Inflammatory macrophage treated with lipopolysaccharide for 1 hour (primary cell): ENCODE data around the gene BEST3.
A peak's percentile ranks its signal among the peaks of the same experiment; 100 is the strongest.
"Not testable (repeated sequence)": the region's sequence is repeated elsewhere in the genome, so short reads cannot be mapped to it uniquely, and the experiment has no call there.

Source experiments
- DNase-seq, 2 donors: peaks; one replicate each; pipeline ENCODE4 v3.0.0-alpha.2; 2020 to 2022

Gene BEST3

GRCh38 chr12:69645031-69645430 is 54.1 kb downstream of the BEST3 start:
- no peak for DNase-seq

- DNase-seq, result no peak
Measured at GRCh38 chr12:69644511-69644910, 54.6 kb downstream of the BEST3 start.

- DNase-seq, result no peak
Measured at GRCh38 chr12:69642531-69642930, 56.6 kb downstream of the BEST3 start.

- no peak for DNase-seq
Measured at GRCh38 chr12:69641546-69641945, 57.6 kb downstream of the BEST3 start.

GRCh38 chr12:69639400-69640016 is 59.6 kb downstream of the BEST3 start:
- DNase-seq, result peak; percentile 31 to 75

GRCh38 chr12:69633061-69633460 is 66.0 kb downstream of the BEST3 start:
- no peak for DNase-seq

GRCh38 chr12:69630191-69630590 is 68.9 kb downstream of the BEST3 start:
- no peak for DNase-seq

GRCh38 chr12:69627501-69627900 is 71.6 kb downstream of the BEST3 start:
- no peak for DNase-seq

- no peak for DNase-seq
Measured at GRCh38 chr12:69623970-69624369, 75.1 kb downstream of the BEST3 start.

- DNase-seq, result no peak
Measured at GRCh38 chr12:69621551-69621950, 77.6 kb downstream of the BEST3 start.

GRCh38 chr12:69620921-69621320 is 78.2 kb downstream of the BEST3 start:
- no peak for DNase-seq

GRCh38 chr12:69620077-69620476 is 79.0 kb downstream of the BEST3 start:
- no peak for DNase-seq

- no peak for DNase-seq
Measured at GRCh38 chr12:69619050-69619449, 80.1 kb downstream of the BEST3 start.

- DNase-seq, result no peak
Measured at GRCh38 chr12:69616025-69616424, 83.1 kb downstream of the BEST3 start.

- no peak for DNase-seq
Measured at GRCh38 chr12:69613351-69613750, 85.8 kb downstream of the BEST3 start.

GRCh38 chr12:69610729-69611128 is 88.4 kb downstream of the BEST3 start, which contains the start of gene LRRC10:
Gene LRRC10 (minus strand): TSS chr12:69610907. CDS start chr12:69610838, 69 bp downstream.
- no peak for DNase-seq

GRCh38 chr12:69610126-69610525 is 89.0 kb downstream of the BEST3 start:
- no peak for DNase-seq

GRCh38 chr12:69608114-69608513 is 91.0 kb downstream of the BEST3 start:
- no peak for DNase-seq

GRCh38 chr12:69604275-69604674 is 94.8 kb downstream of the BEST3 start:
- DNase-seq, result not testable (repeated sequence)
